NCI-H526 (cell line): Measurements from ENCODE around the gene COX6A2.
A peak's percentile ranks its signal among the peaks of the same experiment; 100 is the strongest.
"Not testable (repeated sequence)": the region's sequence is repeated elsewhere in the genome, so short reads cannot be mapped to it uniquely, and the experiment has no call there.

ENCODE experiments used
- DNase-seq, 2 experiments: peaks; one replicate each; lab custom pipeline; 2025; lab: John Stamatoyannopoulos, UW

Gene COX6A2

DNA sequence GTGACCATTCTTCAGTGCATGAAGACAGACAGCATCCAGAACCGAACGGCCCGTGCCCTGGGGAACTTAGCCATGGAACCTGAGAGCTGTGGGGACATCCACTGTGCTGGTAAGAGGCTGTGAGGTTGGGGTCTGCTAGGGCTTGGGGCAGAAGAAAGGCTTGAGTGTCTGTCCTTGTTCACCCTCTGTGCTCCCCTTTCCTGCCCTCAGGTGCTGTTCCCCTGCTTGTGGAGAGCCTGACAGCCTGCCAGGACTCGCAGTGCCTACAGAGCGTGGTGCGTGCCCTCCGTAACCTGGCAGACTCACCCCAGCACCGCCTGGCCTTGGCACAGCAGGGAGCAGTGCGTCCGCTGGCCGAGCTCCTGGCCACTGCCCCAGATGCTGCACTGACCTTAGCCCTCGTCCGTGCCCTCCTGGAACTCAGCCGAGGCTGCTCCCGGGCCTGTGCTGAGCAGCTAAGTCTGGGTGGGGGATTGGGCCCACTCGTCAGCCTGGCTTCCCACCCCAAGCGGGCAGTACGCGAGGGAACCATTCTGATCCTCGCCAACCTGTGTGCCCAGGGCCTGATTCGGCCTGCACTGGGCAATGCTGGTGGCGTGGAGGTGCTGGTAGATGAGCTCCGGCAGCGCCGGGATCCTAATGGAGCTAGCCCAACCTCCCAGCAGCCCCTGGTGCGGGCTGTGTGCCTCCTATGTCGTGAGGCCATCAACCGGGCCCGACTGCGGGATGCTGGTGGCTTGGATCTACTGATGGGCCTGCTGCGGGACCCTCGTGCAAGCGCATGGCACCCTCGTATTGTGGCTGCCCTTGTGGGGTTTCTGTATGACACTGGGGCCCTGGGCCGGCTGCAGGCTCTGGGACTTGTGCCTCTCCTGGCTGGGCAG lies 34.0 kb upstream of the COX6A2 start:
- DNase-seq: no peak

DNA sequence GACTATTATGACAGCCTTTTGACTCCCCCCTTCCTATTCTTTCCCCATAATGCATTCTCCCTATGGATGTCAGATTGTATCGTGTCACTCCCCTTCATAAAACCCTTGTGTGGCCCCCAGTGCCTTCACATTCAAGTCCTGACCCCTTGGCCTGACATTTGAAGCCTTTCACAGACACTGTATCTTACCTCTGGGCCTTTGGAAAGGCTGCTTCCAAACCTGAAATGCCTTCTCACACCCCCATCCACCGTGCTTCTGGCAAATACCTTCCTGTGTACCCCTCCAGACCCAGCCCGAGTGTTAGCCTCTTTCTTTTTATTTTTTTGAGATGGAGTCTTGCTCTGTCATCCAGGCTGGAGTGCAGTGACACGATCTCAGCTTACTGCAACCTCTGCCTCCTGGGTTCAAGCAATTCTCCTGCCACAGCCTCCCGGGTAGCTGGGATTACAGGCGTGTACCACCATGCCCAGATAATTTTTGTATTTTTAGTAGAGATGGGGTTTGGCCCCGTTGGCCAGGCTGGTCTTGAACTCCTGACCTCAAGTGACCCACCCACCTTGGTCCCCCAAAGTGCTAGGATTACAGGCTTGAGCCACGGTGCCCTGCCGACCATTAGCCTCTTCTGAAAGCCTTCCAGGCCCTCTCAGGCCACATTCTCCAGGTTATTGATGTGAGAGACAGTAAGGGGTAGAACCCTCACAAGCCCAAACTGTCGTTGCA lies 33.2 kb upstream of the COX6A2 start:
- DNase-seq: no peak

DNA sequence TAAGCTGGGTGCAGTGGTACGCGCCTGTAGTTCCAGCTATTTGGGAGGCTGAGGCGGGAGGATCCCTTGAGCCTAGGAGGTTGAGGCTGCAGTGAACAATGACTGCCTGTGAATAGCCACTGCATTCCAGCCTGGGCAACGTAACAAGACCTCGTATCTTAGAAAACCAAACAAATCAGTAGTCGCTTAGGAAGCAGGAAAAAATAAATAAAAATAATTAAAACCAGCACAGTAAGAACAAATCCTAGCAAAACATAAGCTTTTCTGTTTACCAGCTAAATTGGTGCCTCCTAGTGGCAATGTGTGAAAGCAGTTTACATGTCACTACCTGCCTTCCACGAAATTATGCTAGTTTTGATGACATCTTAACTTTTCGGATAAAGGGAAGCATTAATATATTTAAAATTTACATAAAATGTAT lies 32.4 kb upstream of the COX6A2 start:
- peak in 1 of 2 experiments; percentile 48 for DNase-seq

DNA sequence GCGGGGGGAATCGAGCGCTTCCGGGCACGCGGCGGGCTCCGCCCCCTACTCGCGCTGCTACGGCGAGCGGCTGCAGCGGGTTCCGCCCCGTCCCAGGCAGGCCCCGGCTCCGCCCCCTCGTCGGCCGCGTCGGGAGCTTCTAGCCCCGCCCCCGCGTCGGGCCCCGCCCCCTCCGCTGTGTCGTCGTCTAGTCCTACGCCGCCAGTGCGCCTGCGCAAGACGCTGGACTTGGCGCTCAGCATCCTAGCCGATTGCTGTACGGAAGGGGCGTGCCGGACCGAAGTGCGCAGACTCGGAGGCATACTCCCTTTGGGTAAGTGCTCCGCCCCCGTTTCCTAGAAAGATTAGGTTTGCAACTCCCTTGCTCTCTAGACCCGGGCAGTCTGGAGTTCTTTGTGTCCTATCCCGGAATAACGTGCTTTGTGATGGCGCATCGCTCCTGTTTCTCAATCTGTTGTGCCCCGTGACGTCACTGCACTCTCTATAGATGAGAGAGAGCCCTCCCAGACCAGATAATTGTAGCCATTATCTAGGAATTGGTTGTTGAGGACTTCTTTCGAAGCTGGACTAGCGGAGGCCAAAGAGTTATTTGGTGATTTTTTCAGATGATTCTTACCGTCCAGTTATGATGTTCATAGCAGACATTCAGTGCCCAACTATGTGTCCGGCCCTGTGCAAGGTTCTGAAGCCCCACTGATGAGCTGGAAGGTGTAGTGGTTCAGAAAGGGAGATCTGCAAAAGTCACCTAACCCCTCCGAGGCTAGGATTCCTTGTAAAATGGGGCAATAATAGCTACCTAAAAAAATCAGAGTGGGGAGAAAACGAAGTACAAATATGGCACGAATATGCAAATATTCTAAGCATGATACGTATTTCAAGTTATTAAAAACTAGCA lies 31.8 kb upstream of the COX6A2 start:
- DNase-seq: peak; percentile 96 to 99

DNA sequence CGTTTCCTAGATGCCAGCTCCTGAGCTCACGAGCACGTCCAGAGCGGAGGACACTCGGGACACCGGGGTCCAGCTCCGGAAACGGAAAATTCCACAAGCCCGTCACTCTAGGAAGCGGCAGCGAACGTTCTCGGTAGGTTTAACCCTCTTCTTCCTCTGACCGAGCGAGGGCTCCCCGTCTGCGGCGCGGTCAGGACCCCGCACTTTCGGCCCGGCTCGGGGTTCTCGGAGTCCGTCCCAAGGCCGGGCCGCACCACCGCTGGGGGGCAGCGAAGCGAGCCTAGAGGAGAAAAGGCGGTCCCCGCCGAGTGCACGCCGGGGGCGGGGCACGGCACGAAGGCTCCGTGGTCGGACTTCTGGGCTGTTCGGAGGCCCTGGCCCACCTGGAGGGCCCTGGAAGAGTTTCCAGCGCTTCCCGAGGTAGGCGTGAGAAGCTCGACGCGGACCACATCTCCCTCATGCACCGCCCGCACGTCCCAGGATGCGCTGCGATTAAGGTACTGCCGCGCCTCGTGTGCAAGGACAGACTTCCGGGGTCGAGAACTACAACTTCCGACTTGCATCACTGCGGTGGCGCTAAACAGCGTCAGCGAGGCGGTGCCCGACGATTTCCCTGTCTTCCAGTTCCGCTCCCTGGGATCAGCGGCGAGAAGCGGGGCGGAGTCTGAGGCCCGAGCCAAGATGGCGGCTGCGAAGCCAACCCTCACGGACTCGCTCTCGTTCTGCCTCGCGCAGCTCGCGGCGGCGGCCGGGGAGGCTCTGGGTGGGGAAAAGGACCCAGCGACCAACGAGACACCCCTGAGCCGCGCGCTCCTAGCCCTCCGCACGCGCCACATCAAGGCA lies 30.9 kb upstream of the COX6A2 start, which contains the start of gene ARMC5:
ARMC5 (plus strand) TSS at position 658 of the 843 bp plus-strand sequence; CDS start at position 682, 24 bp downstream.
- DNase-seq: peak; percentile 95 to 98

DNA sequence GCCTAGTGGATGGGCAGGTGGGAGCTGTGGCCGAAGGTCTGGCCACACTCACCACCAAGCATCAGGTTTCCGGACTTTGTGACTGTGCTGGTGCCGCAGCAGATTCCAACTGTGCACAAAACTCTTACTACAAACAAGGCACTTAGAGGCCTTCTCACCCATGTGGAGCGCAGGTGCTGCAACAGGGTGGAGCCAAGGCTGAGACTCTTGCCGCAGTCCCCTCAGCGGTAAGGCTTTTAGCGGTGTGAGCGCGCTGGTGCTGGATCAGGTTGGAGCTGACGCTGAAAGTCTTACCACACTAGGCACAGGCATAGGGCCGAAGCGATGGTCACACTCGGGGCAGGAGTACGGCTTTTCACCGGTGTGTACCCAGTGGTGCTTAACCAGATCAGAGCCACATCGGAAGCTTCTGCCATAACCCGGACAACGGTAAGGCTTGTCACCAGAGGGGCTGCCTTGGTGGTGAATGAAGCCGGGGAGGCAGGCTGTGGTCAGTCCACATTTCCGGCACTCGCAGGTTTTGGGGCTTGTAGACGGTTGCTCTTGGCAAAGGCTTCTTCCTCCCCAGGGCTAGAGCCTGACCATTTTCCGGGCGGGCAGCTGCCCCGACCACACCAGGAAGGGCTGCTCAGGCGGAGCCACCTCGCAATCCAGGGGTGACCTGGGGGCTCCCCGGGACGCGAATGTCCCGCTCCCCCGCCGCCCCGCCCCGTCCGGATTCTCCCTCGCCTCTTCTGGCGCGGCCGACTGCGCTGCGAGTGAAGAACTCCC lies 30.1 kb upstream of the COX6A2 start:
- peak; percentile 30 to 58 for DNase-seq

DNA sequence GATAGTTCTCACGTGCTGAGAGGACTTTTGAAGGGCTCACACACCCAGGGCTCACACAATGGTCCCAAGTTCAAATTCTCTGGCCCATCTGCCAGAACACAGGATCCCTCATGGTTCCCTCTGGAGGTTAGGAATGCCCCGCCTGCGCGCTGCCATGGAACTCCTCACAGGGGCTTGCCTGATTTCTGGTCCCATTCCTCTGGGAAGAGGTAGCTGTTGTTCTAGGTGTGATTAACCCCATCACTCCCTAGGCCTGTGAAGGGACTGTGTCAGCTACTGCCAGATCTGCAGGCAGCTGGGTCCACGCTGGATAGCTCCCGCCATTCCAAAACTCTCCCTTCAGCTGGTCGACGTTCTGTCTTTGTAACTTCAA lies 28.8 kb upstream of the COX6A2 start:
- no peak for DNase-seq

DNA sequence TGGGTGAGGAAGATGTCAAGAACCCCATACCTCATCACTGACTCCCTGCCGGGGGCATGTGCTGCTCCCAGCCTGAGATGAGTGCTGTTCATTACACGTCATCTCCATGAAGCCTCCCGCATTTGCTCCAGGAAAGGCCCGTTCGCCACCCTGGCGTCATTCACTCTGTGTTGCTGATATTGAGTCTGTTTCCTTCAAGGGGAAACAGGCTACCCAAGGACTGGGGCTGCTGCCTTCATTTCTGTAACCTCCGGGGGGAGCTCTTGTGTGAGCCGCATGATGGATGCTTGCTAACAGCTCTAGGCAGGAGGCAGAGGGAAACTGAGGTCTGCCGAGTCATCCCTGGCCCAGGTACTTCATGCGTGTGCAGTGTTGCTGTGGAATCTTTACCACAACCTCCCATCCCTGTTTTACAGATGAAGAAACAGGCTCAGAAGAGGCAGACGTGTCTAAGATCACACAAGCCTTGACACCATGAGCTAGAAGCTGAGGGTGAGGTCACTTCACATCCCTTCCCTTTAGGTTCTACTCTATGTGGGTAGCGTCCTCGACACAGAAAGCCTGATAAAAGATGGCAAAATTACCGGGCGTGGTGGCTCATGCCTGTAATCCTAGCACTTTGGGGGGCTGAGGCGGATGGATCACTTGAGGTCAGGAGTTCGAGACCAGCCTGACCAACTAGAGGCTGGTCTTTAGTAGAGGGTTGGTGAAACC lies 27.6 kb upstream of the COX6A2 start:
- peak in 1 of 2 experiments; percentile 23 for DNase-seq

DNA sequence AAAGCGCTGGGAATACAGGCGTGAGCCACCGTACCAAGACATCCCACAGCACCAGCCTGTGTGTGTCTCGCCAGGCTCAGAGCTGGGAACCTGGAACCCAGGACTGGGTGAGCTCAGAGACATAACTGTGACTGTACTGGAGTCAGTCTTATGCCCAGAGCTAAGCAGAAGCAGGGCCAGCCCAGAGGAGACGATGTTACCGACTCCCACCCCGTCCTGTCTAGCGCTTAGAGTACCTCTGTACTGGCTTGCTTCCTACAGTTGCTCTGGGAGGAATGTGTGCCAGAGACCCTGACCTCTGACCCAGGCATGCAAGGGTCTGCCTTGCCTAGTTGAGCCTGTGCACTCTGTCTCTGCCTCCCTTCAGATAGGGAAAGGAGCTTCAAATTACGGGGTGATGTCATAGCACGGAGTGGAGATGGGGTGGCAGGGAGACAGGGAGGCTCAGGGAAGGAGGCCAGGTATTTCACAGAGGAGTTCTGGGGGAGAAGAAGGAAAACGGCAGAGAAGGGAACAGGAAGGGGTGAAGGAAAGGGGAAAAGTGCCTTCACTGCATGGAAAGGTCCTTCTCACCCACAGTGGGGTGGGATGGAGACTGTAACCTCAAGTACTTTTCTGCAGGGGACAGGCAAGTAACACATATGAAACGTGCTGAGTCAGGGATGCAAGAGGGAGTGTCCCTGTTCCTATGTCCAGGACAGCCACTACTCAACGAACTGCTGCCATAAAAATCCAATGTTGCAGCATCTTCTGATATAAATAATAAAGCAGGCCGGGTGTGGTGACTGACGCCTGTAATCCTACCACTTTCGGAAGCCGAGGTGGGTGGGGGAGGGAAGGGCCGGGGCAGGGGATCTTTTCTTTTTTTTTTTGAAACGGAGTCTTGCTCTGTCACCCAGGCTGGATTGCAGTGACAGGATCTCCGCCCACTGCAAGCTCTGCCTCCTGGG lies 25.4 kb upstream of the COX6A2 start:
- no peak for DNase-seq

DNA sequence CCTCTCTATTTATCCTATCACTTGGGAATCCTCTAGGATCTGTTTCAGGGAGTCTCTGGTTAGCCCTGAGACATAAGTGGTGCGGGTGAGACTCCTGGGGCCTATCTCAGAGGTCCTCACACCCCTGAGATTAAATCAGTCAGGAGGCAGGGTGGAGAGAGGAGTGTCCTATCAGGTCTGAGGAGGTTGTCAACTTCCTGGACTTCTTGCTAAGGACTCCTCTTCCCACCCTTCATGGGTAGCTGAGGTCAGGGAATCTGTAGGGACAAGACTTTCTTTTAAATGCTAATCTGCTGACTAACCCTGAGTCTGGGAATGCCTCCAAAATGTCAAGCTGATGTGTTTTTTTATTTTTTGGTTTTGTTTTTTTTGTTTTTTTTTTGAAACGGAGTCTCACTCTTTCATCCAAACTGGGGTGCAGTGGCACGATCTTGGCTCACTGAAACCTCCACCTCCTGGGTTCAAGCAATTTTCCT lies 24.5 kb upstream of the COX6A2 start:
- DNase-seq: no peak

DNA sequence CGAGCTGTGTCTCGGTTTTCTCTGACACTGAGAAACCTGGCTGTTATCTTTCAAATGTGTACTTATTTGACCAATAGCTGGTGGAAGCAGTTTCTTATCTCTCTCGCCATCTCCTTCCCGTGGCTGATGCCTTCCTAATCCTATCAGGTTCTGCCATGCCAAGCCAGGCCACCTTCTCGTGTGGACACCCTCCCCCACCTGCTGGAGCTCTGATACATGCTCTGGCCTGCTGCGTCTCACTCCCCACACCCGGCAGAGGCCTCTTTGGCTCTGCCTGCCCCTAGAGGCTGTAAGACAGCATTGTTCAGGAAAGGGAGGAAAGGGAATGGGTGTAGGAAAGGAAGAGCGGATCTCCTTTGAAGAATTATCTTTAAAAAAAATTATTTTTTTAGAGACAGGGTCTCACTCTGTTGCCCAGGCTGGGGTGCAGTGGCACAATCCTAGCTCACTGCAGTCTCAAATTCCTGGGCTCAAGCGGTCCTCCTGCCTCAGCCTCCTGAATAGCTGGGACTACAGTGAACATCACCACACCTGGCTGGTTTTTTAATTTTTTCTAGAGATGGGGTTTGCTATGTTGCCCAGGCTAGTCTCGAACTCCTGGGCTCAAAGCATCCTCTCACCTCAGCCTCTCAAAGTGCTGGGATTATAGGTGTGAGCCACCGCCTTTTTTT lies 23.7 kb upstream of the COX6A2 start:
- DNase-seq: peak in 1 of 2 experiments; percentile 78

DNA sequence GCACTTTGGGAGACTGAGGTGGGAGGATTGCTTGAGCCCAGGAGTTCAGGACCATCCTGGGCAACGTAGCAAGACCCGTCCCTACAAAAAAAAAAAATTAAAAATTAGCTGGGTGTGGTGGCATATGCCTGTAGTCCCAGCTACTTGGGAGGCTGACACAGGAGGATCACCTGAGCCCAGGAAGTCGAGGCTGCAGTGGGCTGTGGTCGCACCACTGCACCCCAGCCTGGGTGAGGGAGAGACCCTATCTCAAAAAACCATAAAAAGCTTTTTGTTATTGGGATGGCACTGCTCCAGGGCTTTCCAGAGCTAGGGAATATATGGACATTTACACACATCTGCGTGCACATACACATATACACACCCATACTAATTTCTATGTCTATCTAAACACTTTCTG lies 23.0 kb upstream of the COX6A2 start:
- DNase-seq: no peak

DNA sequence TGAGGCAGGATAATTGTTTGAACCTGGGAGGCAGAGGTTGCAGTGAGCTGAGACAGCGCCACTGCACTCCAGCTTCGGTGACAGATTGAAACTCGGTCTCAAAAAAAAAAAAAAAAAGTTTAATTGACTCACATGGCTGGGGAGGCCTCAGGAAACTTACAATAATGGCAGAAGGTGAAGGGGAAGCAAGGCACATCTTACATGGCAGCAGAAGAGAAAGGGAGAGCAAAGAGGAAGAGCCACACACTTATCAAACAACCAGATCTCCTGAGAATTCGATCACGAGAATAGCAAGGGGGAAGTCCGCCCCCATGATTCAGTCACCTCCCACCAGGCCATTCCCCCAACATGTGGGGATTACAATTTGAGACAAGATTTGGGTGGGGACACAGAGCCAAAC lies 17.8 kb upstream of the COX6A2 start:
- DNase-seq: not testable (repeated sequence)

DNA sequence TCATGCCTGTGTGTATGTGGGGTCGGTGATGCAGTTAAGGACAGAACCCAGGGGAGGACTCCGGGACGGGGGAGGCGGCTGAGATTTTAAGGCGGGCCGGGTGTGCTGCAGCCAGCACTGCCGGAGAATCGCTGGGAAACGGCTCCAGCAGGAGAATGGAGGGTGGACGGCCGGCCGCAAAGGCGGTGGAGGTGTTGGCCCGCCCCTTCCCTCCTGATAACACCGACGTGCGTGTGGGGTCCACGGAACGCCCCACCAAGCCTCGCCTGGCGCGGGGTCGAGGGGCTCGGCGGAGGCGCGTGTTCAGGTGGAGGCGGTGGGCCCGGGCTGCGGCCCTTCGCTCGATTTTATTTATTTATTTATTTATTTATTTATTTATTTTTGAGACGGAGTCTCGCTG lies 13.8 kb upstream of the COX6A2 start:
- DNase-seq: no peak

DNA sequence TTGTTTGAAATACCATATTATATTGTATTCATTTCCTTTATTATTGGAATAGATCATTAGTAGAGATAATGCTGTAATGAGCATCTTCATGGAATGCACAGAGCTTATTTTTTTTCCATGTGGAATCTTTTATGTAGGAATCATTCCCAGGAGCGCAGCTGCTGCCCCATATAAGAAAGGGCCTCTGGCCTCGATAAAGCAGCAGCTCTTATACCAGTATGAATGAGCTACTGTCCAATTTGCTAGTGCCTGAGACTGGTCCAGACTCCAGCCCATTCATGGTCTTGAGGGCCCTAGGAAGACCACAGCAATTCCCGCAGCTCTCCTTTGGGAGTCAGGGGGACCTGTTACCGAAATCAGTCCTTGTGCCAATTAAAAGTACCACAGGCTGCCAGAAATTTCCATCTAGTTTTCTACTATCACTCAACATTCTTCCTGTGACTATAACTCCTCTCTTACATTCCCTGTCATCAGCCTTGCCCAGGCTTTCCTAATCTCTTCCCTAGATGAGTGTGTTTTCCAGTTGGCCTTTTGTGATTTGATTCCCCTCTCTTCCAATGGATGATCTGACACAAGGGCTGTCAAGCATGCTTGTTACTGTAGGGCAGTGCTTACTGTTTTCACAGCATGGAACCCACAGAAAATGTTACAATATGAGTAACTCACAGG lies 12.5 kb upstream of the COX6A2 start:
- no peak for DNase-seq

DNA sequence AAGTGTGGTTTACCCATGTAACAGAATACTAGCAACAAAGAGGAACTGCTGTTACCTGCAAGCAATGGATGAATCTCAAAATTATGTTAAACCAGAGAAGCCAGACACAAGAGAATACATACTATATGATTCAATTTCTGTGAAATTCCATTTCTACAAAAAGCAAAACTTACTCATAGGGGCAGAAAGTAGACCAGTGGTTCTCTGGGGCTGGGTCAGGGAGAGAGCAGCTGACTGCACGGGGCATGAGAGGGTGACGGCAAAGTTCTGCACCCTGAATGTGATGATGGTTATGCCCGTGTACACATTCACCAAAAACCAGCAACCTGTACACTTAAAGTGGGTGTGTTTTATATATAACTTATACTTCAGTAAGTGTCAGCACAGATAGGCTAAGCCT lies 11.4 kb upstream of the COX6A2 start:
- DNase-seq: no peak

DNA sequence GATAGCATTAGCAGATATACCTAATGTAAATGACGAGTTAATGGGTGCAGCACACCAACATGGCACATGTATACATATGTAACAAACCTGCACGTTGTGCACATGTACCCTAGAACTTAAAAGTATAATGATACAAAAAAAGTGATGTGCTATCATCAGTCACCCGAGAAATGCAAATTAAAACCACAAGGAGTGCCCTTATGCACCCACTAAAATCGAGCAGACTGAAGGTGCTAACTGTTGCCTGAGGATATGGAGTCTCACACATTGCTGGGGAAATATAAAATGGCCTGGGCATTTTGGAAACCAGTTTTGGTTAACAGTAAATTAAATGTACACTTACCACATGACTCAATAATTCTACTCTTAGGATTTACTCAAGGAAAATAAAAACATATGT lies 10.9 kb upstream of the COX6A2 start:
- not testable (repeated sequence) for DNase-seq
